ENCODE measurements around the gene NAALADL2.

NAALADL2 gene

GRCh38 chr3:175192536-175192935, 333.4 kb downstream of the NAALADL2 start:
- no peaks in the 10 kb centered on the region for H3K4me1 ChIP-seq (ENCODE audit: insufficient read depth, low read length)
- H3K36me3 ChIP-seq (ENCODE audit: insufficient read depth, low read length) = no peaks in the 10 kb centered on the region
- H3K4me3 ChIP-seq (ENCODE audit: low read depth in 1 of 2, low read length in 2 of 2) = no peak overlapping the region
- no peaks in the 10 kb centered on the region for H3K27me3 ChIP-seq (ENCODE audit: control insufficient read depth in 1 of 2, insufficient read depth in 2 of 2, low read length in 2 of 2)
- H3K9me3 ChIP-seq (ENCODE audit: low read length) = no peaks in the 10 kb centered on the region
- no peak overlapping the region for H3K9ac ChIP-seq (ENCODE audit: low read length)
- H3K27ac ChIP-seq (ENCODE audit: low read depth, low read length) = no peak overlapping the region

GRCh38 chr3:175193815-175194518, 334.8 kb downstream of the NAALADL2 start:
- no peak overlapping the region for H3K27ac ChIP-seq (ENCODE audit: low read depth, low read length)
- H3K9me3 ChIP-seq (ENCODE audit: low read length) = no peaks in the 10 kb centered on the region
- no peak overlapping the region for H3K4me3 ChIP-seq (ENCODE audit: low read depth in 1 of 2, low read length in 2 of 2)
- no peaks in the 10 kb centered on the region for H3K4me1 ChIP-seq (ENCODE audit: insufficient read depth, low read length)
- no peaks in the 10 kb centered on the region for H3K36me3 ChIP-seq (ENCODE audit: insufficient read depth, low read length)
- H3K27me3 ChIP-seq (ENCODE audit: control insufficient read depth in 1 of 2, insufficient read depth in 2 of 2, low read length in 2 of 2) = no peaks in the 10 kb centered on the region
- H3K9ac ChIP-seq (ENCODE audit: low read length) = no peak overlapping the region

DNA sequence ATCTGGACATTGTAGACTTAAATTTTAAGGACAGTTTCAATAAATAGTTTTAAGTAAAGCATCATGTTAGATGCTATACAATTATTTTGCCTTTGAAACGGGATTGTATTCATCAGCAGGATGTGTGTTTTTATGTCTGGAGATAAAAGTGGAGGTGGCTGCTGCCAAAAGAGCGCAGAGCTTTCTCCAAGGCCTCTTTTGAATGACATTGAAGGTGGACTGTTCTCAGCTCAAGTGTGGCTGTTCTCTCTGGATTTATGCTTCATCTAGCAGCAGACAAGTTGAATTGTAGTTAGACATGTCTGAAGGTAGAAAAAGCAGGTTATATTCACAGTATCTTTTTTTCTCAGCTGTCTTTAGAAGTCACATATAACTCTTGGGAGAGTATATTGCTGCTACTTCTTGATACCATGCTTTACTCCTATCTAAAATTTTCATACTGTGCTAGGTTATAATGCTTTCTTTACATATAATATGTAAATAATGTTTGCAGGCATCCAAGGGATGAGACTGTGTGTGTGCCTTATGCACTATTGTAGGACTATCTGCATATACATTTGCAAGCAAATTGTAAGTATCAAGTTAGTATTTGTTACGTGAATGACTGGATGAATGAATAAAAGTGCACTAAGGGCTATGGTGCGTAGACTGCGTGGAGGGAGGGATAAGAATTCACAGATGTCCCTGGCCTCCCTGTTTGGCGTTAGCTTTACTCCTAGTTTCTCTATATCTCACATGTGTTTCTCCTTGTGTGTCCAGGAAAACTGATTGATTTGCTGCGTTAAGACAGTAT, 340.1 kb downstream of the NAALADL2 start:
- Histone ChIP-seq H3K9ac (ENCODE audit: low read length) (no peak overlapping the region), H3K27ac (ENCODE audit: low read depth, low read length) (no peak overlapping the region), H3K27me3 (ENCODE audit: control insufficient read depth in 1 of 2, insufficient read depth in 2 of 2, low read length in 2 of 2) (no peaks in the 10 kb centered on the region), H3K4me1 (ENCODE audit: insufficient read depth, low read length) (no peaks in the 10 kb centered on the region), H3K9me3 (ENCODE audit: low read length) (no peaks in the 10 kb centered on the region), H3K4me3 (ENCODE audit: low read depth in 1 of 2, low read length in 2 of 2) (no peak overlapping the region), H3K36me3 (ENCODE audit: insufficient read depth, low read length) (no peaks in the 10 kb centered on the region)

- H3K27ac ChIP-seq (ENCODE audit: low read depth, low read length) = no peak overlapping the region
- no peak overlapping the region for H3K9ac ChIP-seq (ENCODE audit: low read length)
- no peaks in the 10 kb centered on the region for H3K4me1 ChIP-seq (ENCODE audit: insufficient read depth, low read length)
- H3K4me3 ChIP-seq (ENCODE audit: low read depth in 1 of 2, low read length in 2 of 2) = no peak overlapping the region
- H3K9me3 ChIP-seq (ENCODE audit: low read length) = no peaks in the 10 kb centered on the region
- H3K27me3 ChIP-seq (ENCODE audit: control insufficient read depth in 1 of 2, insufficient read depth in 2 of 2, low read length in 2 of 2) = no peaks in the 10 kb centered on the region
- H3K36me3 ChIP-seq (ENCODE audit: insufficient read depth, low read length) = no peaks in the 10 kb centered on the region
Observed at GRCh38 chr3:175199961-175200360, 340.8 kb downstream of the NAALADL2 start.

DNA sequence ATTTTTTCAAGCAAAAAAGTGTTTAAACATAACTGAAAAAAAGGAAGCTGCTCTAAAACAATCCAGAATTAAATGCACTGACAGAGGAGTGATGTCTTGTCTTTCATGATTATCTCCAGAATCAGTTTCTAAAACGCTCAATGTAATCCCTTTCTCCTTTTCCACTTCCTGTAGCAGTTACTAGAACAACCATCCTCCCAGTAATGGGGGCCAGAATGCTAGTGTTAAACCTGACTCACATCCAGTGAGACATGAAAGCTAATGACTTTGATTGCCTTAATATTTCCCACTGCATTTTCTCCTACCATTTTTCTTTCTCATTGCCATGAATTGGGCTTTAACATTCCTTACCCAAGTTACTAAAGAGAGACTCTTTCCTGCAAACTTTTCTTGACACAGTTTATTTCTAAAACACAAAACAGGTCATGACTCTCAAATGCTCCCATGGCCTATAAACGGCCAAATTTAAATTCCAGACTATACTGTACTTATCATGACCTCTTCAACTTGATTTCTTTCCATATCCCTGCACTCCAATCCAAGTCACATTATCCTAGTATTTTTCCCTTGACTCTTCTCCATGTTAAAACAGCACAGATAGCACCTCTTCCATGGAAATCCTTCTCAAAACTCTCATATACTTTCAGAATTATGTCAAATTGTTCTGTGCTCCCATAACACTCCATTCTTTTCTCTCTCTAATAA, 341.4 kb downstream of the NAALADL2 start:
- H3K36me3 ChIP-seq (ENCODE audit: insufficient read depth, low read length) = no peaks in the 10 kb centered on the region
- no peaks in the 10 kb centered on the region for H3K4me1 ChIP-seq (ENCODE audit: insufficient read depth, low read length)
- no peaks in the 10 kb centered on the region for H3K27me3 ChIP-seq (ENCODE audit: control insufficient read depth in 1 of 2, insufficient read depth in 2 of 2, low read length in 2 of 2)
- no peaks in the 10 kb centered on the region for H3K9me3 ChIP-seq (ENCODE audit: low read length)
- H3K27ac ChIP-seq (ENCODE audit: low read depth, low read length) = no peak overlapping the region
- no peak overlapping the region for H3K9ac ChIP-seq (ENCODE audit: low read length)
- no peak overlapping the region for H3K4me3 ChIP-seq (ENCODE audit: low read depth in 1 of 2, low read length in 2 of 2)

DNA sequence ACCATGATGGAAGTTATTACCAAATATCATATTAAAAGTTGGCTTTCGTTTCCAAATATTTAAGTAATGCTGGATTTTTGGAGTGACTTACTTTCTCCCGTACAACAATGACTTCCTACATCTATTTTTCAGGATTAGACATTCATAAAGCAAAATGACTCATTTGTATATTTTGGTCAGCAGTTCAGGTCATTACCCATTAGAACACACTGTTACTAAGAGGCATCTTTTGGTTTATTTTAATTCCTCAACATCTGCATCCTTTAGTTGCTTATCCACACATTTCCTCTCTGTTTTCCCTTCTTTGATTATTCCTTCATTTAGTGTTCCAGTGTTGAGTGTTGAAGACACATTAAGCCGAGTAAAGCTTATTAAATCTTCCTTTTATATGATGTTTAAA, 348.2 kb downstream of the NAALADL2 start:
- Histone ChIP-seq H3K4me1 (ENCODE audit: insufficient read depth, low read length) (no peaks in the 10 kb centered on the region), H3K27me3 (ENCODE audit: control insufficient read depth in 1 of 2, insufficient read depth in 2 of 2, low read length in 2 of 2) (no peaks in the 10 kb centered on the region), H3K9ac (ENCODE audit: low read length) (no peak overlapping the region), H3K36me3 (ENCODE audit: insufficient read depth, low read length) (no peaks in the 10 kb centered on the region), H3K9me3 (ENCODE audit: low read length) (no peaks in the 10 kb centered on the region), H3K4me3 (ENCODE audit: low read depth in 1 of 2, low read length in 2 of 2) (no peak overlapping the region), H3K27ac (ENCODE audit: low read depth, low read length) (no peak overlapping the region)

GRCh38 chr3:175208326-175208725, 349.2 kb downstream of the NAALADL2 start:
- H3K9ac ChIP-seq (ENCODE audit: low read length) = no peak overlapping the region
- H3K27ac ChIP-seq (ENCODE audit: low read depth, low read length) = no peak overlapping the region
- no peak overlapping the region for H3K4me3 ChIP-seq (ENCODE audit: low read depth in 1 of 2, low read length in 2 of 2)
- H3K9me3 ChIP-seq (ENCODE audit: low read length) = no peaks in the 10 kb centered on the region
- H3K4me1 ChIP-seq (ENCODE audit: insufficient read depth, low read length) = no peaks in the 10 kb centered on the region
- no peaks in the 10 kb centered on the region for H3K36me3 ChIP-seq (ENCODE audit: insufficient read depth, low read length)
- no peaks in the 10 kb centered on the region for H3K27me3 ChIP-seq (ENCODE audit: control insufficient read depth in 1 of 2, insufficient read depth in 2 of 2, low read length in 2 of 2)

DNA sequence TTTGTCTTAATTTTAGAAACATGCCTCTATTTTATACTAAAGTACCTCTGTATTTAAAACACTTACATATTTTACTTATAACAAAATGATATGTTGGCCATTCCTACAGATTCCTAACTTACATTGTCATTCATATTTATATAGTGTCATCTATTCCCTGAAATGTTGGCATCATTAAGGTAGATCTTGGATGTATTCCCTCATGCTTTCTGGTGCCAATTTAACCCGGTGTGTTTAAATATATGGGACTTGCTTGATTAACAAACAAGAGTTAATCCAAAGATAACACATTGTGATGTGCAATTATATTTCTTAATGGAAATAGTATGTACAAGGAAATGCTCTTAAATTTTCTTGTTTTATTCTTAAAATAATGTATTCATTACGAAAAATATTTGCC, 352.3 kb downstream of the NAALADL2 start:
- Histone ChIP-seq H3K4me3 (ENCODE audit: low read depth in 1 of 2, low read length in 2 of 2) (no peak overlapping the region), H3K9ac (ENCODE audit: low read length) (no peak overlapping the region), H3K36me3 (ENCODE audit: insufficient read depth, low read length) (no peaks in the 10 kb centered on the region), H3K27me3 (ENCODE audit: control insufficient read depth in 1 of 2, insufficient read depth in 2 of 2, low read length in 2 of 2) (no peaks in the 10 kb centered on the region), H3K27ac (ENCODE audit: low read depth, low read length) (no peak overlapping the region), H3K4me1 (ENCODE audit: insufficient read depth, low read length) (no peaks in the 10 kb centered on the region), H3K9me3 (ENCODE audit: low read length) (no peaks in the 10 kb centered on the region)

DNA sequence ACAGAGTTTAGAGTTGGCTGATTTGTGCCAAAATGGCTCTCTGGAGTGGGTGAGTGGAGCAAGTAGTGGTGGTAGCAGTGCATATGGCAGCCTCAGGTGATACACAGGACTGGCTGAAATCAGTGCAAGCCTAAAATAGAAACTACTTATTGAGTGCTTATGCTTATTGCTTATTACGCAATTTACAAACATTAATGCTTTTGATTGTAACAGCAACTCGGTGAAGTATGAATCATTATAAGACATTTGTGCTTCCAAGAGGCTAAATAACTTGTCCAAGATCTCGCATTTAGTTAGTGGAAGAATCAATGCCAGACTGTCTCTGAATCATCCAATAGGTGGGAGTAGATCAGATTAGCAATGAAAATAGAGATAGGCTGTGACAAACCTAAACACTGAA, 353.8 kb downstream of the NAALADL2 start:
- no peaks in the 10 kb centered on the region for H3K4me1 ChIP-seq (ENCODE audit: insufficient read depth, low read length)
- no peak overlapping the region for H3K27ac ChIP-seq (ENCODE audit: low read depth, low read length)
- no peak overlapping the region for H3K4me3 ChIP-seq (ENCODE audit: low read depth in 1 of 2, low read length in 2 of 2)
- H3K36me3 ChIP-seq (ENCODE audit: insufficient read depth, low read length) = no peaks in the 10 kb centered on the region
- no peaks in the 10 kb centered on the region for H3K27me3 ChIP-seq (ENCODE audit: control insufficient read depth in 1 of 2, insufficient read depth in 2 of 2, low read length in 2 of 2)
- H3K9ac ChIP-seq (ENCODE audit: low read length) = no peak overlapping the region
- H3K9me3 ChIP-seq (ENCODE audit: low read length) = no peaks in the 10 kb centered on the region

DNA sequence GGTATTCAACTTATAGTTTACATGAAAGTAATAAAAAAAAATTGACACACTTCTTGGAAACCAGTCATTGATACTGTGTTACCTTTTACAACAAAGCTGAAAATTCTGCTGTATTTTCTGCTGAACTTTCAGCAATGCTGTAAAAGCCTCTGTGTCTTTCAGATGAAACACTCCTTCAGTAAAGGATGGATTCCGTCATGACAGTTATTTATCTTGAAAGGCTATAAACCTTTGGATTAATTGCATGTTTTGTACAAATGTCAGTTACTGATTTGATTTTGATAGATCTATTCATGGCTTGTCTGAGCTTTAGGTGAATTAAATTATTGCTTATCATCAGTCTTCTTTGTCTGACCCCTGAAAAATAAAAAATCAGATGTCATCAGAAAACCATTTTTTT, 355.1 kb downstream of the NAALADL2 start:
- no peaks in the 10 kb centered on the region for H3K27me3 ChIP-seq (ENCODE audit: control insufficient read depth in 1 of 2, insufficient read depth in 2 of 2, low read length in 2 of 2)
- no peak overlapping the region for H3K27ac ChIP-seq (ENCODE audit: low read depth, low read length)
- H3K36me3 ChIP-seq (ENCODE audit: insufficient read depth, low read length) = no peaks in the 10 kb centered on the region
- no peaks in the 10 kb centered on the region for H3K9me3 ChIP-seq (ENCODE audit: low read length)
- H3K9ac ChIP-seq (ENCODE audit: low read length) = no peak overlapping the region
- H3K4me3 ChIP-seq (ENCODE audit: low read depth in 1 of 2, low read length in 2 of 2) = no peak overlapping the region
- H3K4me1 ChIP-seq (ENCODE audit: insufficient read depth, low read length) = no peaks in the 10 kb centered on the region

- Histone ChIP-seq H3K27ac (ENCODE audit: low read depth, low read length) (no peak overlapping the region), H3K4me3 (ENCODE audit: low read depth in 1 of 2, low read length in 2 of 2) (no peak overlapping the region), H3K27me3 (ENCODE audit: control insufficient read depth in 1 of 2, insufficient read depth in 2 of 2, low read length in 2 of 2) (no peaks in the 10 kb centered on the region), H3K4me1 (ENCODE audit: insufficient read depth, low read length) (no peaks in the 10 kb centered on the region), H3K9ac (ENCODE audit: low read length) (no peak overlapping the region), H3K9me3 (ENCODE audit: low read length) (no peaks in the 10 kb centered on the region), H3K36me3 (ENCODE audit: insufficient read depth, low read length) (no peaks in the 10 kb centered on the region)
Observed at GRCh38 chr3:175215833-175216232, 356.7 kb downstream of the NAALADL2 start.

Data from muscle layer of colon (tissue), 2 donors.